Keratinocyte (primary cell): Measurements from ENCODE around the gene PCBD2. TPM values are rescaled to one million over a fixed set of nuclear protein-coding genes. Genes with fewer than 3 reads are reported as not detected.
"Not testable (repeated sequence)": the region's sequence is repeated elsewhere in the genome, so short reads cannot be mapped to it uniquely, and the experiment has no call there.

Source experiments
- DNase-seq: peaks from one replicate; pipeline ENCODE4 v3.0.0-alpha.2; 2011; ENCODE audit warnings: low read depth, missing footprints, low spot score
- FAIRE-seq: peaks from 2 replicates; lab custom pipeline; 2011; peaks lifted over from hg19 to GRCh38; lab: Jason Lieb, UNC
- H2AFZ ChIP-seq: 2 replicates; pipeline ENCODE4 v1.6.0; 2012; ENCODE audit warnings: low read length, control low read depth, inconsistent platforms; ENCODE audit not compliant: control insufficient read depth
- H3K27ac ChIP-seq: 2 replicates; pipeline ENCODE4 v1.5.1; 2011; ENCODE audit warnings: low read length; ENCODE audit not compliant: control insufficient read depth, insufficient read depth
- H3K27me3 ChIP-seq: 3 replicates; pipeline ENCODE4 v1.6.0; 2011; ENCODE audit warnings: low read length; ENCODE audit not compliant: control insufficient read depth, insufficient read depth; ENCODE audit errors: extremely low read depth
- H3K36me3 ChIP-seq, 2 experiments: 2 replicates in 1 of 2; 3 replicates in 1 of 2; pipeline ENCODE4 v1.5.1; 2011; ENCODE audit warnings: low read length in 2 of 2, mild to moderate bottlenecking in 1 of 2; ENCODE audit not compliant: control insufficient read depth in 2 of 2, insufficient read depth in 2 of 2; ENCODE audit errors: extremely low read depth in 1 of 2
- H3K4me1 ChIP-seq: 3 replicates; pipeline ENCODE4 v1.5.1; 2011; ENCODE audit warnings: low read length; ENCODE audit not compliant: control insufficient read depth, insufficient read depth; ENCODE audit errors: extremely low read depth
- H3K4me2 ChIP-seq: 3 replicates; pipeline ENCODE4 v1.6.0; 2011; ENCODE audit warnings: low read depth, low read length; ENCODE audit not compliant: control insufficient read depth, insufficient read depth; ENCODE audit errors: extremely low read depth
- H3K4me3 ChIP-seq, 3 experiments: fragments of 200-600 bp in 1 of 3; sonication (generic) in 1 of 3; 2 replicates in 2 of 3; 3 replicates in 1 of 3; pipeline ENCODE4 v1.5.1; 2011 to 2016; ENCODE audit warnings: low read length in 3 of 3, mild to moderate bottlenecking in 3 of 3, control low read depth in 2 of 3, inconsistent platforms in 1 of 3, low read depth in 1 of 3, mixed read lengths in 1 of 3, mixed run types in 1 of 3, moderate library complexity in 1 of 3; ENCODE audit not compliant: control insufficient read depth in 2 of 3, insufficient read depth in 2 of 3; ENCODE audit errors: extremely low read depth in 1 of 3
- H3K79me2 ChIP-seq: 2 replicates; pipeline ENCODE4 v1.6.0; 2012; ENCODE audit warnings: low read length; ENCODE audit not compliant: control insufficient read depth, insufficient read depth
- H3K9ac ChIP-seq: 3 replicates; pipeline ENCODE4 v1.6.0; 2011; ENCODE audit warnings: low read length; ENCODE audit not compliant: control insufficient read depth, insufficient read depth; ENCODE audit errors: extremely low read depth
- H3K9me1 ChIP-seq: 3 replicates; pipeline ENCODE4 v1.6.0; 2011; ENCODE audit warnings: low read length; ENCODE audit not compliant: control insufficient read depth, insufficient read depth; ENCODE audit errors: extremely low read depth
- H3K9me3 ChIP-seq: 2 replicates; pipeline ENCODE4 v1.5.1; 2012; ENCODE audit warnings: low read depth, low read length; ENCODE audit not compliant: control insufficient read depth
- H4K20me1 ChIP-seq: 3 replicates; pipeline ENCODE4 v1.6.0; 2011; ENCODE audit warnings: low read length; ENCODE audit not compliant: control insufficient read depth, insufficient read depth; ENCODE audit errors: extremely low read depth
- EZH2 ChIP-seq: IDR thresholded peaks from one replicate; pipeline ENCODE4 v1.6.1; 2012; ENCODE audit warnings: inconsistent platforms, mild to moderate bottlenecking, low read length, moderate library complexity
- dilution Hi-C: fragments of 300-500 bp; cut with MboI; formaldehyde crosslinking; loops from one replicate; pipeline ENCODE4 v1.7.0; 2020; ENCODE audit warnings: low sequenced_read_pairs; ENCODE audit not compliant: extremely low pct_ligation_motif_present
- polyA plus RNA-seq, 5 experiments: library from polyadenylated mRNA; depleted of rRNA in 3 of 5; stranded (reverse) in 3 of 5; stranded (forward) in 1 of 5; unstranded in 1 of 5; fragments of >200 nt; gene quantifications; 1 replicate in 1 of 5; 2 replicates in 3 of 5; 3 replicates in 1 of 5; pipeline versions ENCODE4 v1.2.1 to v1.2.3, GENCODE V29; 2011 to 2012; ENCODE audit warnings: missing spikeins in 2 of 5, low read depth in 1 of 5, low replicate concordance in 1 of 5
- TF ChIP-seq, protein P1 (sequence below), 3 experiments: IDR thresholded peaks in 1 of 3; conservative IDR thresholded peaks in 1 of 3; optimal IDR thresholded peaks in 1 of 3; 2 replicates in 2 of 3; 3 replicates in 1 of 3; pipeline versions ENCODE3 to v1.5.1; 2011; ENCODE audit warnings: low read length in 3 of 3, mild to moderate bottlenecking in 3 of 3, moderate library complexity in 2 of 3, control low read depth in 1 of 3, inconsistent platforms in 1 of 3; ENCODE audit not compliant: insufficient read depth in 2 of 3; ENCODE audit errors: extremely low read depth in 1 of 3

The PCBD2 gene
- polyA plus RNA-seq, 1 donor (not counting 4 experiments of a cell fraction or from before 2014, with no cell fraction given), result 6.2 TPM

DNA sequence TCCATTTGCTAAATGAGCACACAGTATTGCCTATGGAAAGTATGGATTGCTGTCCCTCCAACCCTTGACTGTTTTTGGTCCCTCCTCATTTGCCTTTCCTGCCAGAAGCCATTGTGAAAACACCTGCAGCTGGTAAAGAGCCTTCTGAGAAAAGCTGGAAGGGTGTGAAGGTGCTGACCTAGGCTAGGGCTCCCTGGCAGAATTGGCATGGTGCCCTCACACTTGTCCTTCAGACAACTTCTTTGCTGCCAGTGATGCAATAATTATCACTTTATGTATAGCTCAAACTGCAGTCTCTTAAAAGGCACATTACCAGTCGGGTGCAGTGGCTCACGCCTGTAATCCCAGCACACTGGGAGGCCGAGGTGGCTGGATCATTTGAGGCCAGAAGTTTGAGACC is 26.5 kb upstream of the PCBD2 start:
- dilution Hi-C loops, result no loop called here
- no peak for FAIRE-seq
- Histone ChIP-seq H4K20me1 (no peaks in the 10 kb centered on the region), H3K9me3 (no peaks in the 10 kb centered on the region), H3K9ac (no peak overlapping the region), H2AFZ (no peak overlapping the region), H3K27ac (no peak overlapping the region), H3K36me3 (peaks cover 0 to 1% of the 10 kb centered on the region in 2 experiments), H3K4me3 (no peak overlapping the region), H3K4me2 (no peak overlapping the region), H3K79me2 (peaks cover 5% of the 10 kb centered on the region), H3K4me1 (peaks cover 13% of the 10 kb centered on the region), H3K9me1 (no peaks in the 10 kb centered on the region), H3K27me3 (no peaks in the 10 kb centered on the region)
- TF ChIP-seq, protein P1, sequence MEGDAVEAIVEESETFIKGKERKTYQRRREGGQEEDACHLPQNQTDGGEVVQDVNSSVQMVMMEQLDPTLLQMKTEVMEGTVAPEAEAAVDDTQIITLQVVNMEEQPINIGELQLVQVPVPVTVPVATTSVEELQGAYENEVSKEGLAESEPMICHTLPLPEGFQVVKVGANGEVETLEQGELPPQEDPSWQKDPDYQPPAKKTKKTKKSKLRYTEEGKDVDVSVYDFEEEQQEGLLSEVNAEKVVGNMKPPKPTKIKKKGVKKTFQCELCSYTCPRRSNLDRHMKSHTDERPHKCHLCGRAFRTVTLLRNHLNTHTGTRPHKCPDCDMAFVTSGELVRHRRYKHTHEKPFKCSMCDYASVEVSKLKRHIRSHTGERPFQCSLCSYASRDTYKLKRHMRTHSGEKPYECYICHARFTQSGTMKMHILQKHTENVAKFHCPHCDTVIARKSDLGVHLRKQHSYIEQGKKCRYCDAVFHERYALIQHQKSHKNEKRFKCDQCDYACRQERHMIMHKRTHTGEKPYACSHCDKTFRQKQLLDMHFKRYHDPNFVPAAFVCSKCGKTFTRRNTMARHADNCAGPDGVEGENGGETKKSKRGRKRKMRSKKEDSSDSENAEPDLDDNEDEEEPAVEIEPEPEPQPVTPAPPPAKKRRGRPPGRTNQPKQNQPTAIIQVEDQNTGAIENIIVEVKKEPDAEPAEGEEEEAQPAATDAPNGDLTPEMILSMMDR (optimal IDR thresholded peaks at IDR 0.05 in 1 of 3, IDR thresholded peaks at IDR 0.05 in 1 of 3, conservative IDR thresholded peaks at IDR 0.05 in 1 of 3; ENCODE audit: extremely low read depth in 1 of 3, insufficient read depth in 2 of 3, low read length in 3 of 3), result no peak
- TF ChIP-seq EZH2, result no peak
- no peak for DNase-seq

DNA sequence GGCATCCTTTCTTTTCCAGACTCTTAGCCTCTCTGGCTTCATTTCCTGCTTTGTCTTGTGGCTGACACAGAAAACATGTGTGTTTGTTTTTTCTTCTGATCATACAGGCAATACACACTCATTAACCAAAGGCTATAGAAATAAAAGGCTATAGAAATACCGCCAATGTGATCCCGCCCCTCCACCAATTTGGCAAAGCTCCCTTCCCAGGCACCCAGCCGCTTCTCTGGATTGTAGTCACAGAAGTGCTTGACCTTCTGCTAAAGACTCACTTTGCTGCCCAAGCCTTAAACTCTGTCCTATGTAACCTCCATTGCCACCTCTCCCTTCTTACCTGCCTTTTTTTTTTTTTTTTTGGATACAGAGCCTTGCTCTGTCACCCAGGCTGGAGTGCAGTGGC is 25.5 kb upstream of the PCBD2 start:
- dilution Hi-C loops, result no loop called here
- Histone ChIP-seq H4K20me1 (no peaks in the 10 kb centered on the region), H3K4me1 (peaks cover 7% of the 10 kb centered on the region), H3K4me2 (no peak overlapping the region), H2AFZ (no peak overlapping the region), H3K27ac (no peak overlapping the region), H3K9ac (no peak overlapping the region), H3K27me3 (no peaks in the 10 kb centered on the region), H3K79me2 (peaks cover 5% of the 10 kb centered on the region), H3K4me3 (no peak overlapping the region), H3K36me3 (peaks cover 0 to 1% of the 10 kb centered on the region in 2 experiments), H3K9me3 (no peaks in the 10 kb centered on the region), H3K9me1 (no peaks in the 10 kb centered on the region)
- no peak for TF ChIP-seq EZH2
- TF ChIP-seq, protein P1 (optimal IDR thresholded peaks at IDR 0.05 in 1 of 3, IDR thresholded peaks at IDR 0.05 in 1 of 3, conservative IDR thresholded peaks at IDR 0.05 in 1 of 3; ENCODE audit: extremely low read depth in 1 of 3, insufficient read depth in 2 of 3, low read length in 3 of 3), result no peak
- DNase-seq (no peak), FAIRE-seq (no peak)

DNA sequence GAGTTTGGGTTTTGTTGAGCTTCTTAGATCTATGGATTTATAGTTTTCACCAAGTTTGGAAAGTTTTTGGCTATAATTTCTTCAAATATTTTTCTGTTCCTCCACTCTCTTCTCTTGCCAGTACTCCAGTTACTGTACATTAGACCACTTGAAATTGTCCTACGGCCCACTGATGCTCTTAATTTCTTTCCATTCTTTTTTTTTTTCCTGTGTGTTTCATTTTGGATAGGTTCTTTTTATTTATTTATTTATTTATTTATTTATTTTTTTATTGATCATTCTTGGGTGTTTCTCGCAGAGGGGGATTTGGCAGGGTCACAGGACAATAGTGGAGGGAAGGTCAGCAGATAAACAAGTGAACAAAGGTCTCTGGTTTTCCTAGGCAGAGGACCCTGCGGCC is 24.0 kb upstream of the PCBD2 start:
- H3K27ac ChIP-seq, FAIRE-seq, H3K36me3 ChIP-seq, H3K27me3 ChIP-seq, H3K9me1 ChIP-seq, H4K20me1 ChIP-seq, H3K9ac ChIP-seq, H3K9me3 ChIP-seq, DNase-seq, dilution Hi-C loops, H2AFZ ChIP-seq, H3K79me2 ChIP-seq, H3K4me3 ChIP-seq, H3K4me1 ChIP-seq, H3K4me2 ChIP-seq: not testable (repeated sequence)

DNA sequence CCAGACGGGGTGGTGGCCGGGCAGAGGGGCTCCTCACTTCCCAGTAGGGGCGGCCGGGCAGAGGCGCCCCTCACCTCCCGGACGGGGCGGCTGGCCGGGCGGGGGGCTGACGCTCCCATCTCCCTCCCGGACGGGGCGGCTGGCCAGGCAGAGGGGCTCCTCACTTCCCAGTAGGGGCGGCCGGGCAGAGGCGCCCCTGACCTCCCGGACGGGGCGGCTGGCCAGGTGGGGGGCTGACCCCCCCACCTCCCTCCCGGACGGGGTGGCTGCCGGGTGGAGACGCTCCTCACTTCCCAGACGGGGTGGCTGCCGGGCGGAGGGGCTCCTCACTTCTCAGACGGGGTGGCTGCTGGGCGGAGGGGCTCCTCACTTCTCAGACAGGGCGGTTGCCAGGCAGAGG is 23.2 kb upstream of the PCBD2 start:
- DNase-seq, H3K79me2 ChIP-seq, H3K4me2 ChIP-seq, H3K4me1 ChIP-seq, H3K36me3 ChIP-seq, H4K20me1 ChIP-seq, H3K27me3 ChIP-seq, H3K4me3 ChIP-seq, dilution Hi-C loops, FAIRE-seq, H3K9ac ChIP-seq, H3K9me1 ChIP-seq, H2AFZ ChIP-seq, H3K9me3 ChIP-seq, H3K27ac ChIP-seq: not testable (repeated sequence)
